Hindlimb muscle (tissue), 1 donor: ENCODE results near the gene SNRPD3. TPM values are rescaled to one million over a fixed set of nuclear protein-coding genes. Genes with fewer than 3 reads are reported as not detected.
"Not testable (repeated sequence)": the region's sequence is repeated elsewhere in the genome, so short reads cannot be mapped to it uniquely, and the experiment has no call there.

Experiments used
- DNase-seq: peaks from one replicate; pipeline ENCODE4 v3.0.0-alpha.2; 2013
- polyA plus RNA-seq: library from polyadenylated mRNA; unstranded; fragments of 120-200 nt; gene quantifications from one replicate; pipeline ENCODE4 v1.2.1, GENCODE V29; 2013; ENCODE audit not compliant: insufficient read length

SNRPD3 gene
- polyA plus RNA-seq, 1 donor: 110 TPM

GRCh38 chr22:24592851-24593558 is 37.2 kb downstream of the SNRPD3 start, which contains the start of gene LRRC75B:
Gene LRRC75B (minus strand): TSS chr22:24593073. CDS start chr22:24593039, 34 bp downstream.
- DNase-seq: peak; percentile 84

- DNase-seq: not testable (repeated sequence)
These were observed 37.7 kb downstream of the SNRPD3 start for GRCh38 chr22:24593559-24593835.

GRCh38 chr22:24593836-24594568 is 38.2 kb downstream of the SNRPD3 start:
- DNase-seq: no peak

DNA sequence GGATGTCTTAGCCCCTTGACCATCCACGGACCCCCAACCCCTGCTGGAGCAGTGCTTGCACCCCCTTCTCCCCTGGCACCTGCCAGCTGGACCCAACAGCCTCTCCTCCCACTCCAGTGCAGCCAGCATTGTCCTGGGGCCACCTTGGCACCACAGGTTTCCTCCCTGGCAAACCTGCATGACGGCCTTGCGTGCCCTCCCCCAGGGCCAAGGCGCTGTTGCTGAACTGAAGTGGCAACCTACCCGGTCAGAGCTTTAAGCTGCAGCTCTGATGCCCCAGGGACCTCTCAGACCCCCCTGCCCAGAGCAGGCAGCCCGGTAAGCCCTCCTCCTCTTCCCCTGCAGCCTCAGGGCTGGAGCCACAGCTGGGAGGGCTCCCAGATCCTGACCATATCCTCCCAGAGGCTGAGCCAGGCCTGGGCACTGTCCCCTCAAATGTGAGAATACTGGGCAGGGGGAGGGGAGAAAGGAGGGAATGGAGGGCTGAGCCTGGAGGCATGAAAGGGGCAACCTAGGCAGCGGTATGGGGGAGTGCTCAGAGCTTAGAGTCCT is 38.8 kb downstream of the SNRPD3 start:
- DNase-seq: no peak

DNA sequence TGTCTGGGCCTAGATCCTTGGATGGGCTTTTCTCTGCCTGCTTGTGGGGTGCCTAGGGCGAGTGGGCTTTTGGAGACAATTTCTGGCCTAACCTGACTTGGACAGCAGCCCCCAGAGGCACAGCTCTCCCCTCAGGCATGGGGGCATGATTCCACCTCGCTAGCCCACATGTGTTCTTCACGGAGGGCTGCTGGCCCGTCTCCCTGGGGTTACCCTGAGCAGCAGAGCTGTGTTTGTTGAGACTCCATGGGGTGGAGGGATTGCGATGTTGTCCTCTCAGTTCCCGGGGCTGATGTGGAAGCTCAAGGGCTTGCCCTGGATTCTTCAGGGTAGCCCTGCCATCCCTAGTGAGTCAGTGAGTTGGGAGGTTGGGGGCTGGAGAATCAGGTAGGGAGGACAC is 39.4 kb downstream of the SNRPD3 start:
- DNase-seq: no peak

DNA sequence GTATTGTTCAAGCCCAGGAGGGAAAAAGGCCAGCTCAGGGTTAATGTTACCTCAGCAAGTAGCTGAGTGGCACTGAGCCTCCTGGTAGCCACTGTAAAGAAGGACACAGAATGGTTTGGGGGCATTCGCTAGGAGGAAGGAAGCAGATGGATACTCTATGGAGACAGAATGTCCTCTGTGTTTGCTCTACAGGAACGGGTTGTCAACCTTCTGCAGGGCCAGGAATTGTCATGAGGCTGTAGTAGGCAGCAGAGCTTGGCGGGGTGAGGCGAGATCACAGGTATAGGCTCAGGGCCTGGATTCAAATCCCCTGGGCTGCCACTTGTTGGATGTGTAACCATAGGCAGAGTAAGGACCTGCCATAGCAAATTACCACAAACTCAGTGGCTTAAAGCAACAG is 40.1 kb downstream of the SNRPD3 start:
- no peak for DNase-seq

DNA sequence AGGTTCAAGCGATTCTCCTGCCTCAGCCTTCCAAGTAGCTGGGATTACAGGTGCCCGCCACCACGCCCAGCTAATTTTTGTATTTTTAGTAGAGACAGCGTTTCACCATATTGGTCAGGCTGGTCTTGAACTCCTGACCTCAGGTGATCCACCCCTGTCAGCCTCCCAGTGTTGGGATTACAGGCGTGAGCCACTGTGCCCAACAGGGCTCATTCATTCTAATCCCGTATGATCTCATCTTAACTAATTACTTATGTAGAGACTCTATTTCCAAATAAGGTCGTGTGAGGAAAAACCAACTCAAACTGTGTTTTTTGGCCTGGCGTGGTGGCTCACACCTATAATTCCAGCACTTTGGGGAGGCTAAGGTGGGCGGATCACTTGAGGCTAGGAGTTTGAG is 41.3 kb downstream of the SNRPD3 start:
- not testable (repeated sequence) for DNase-seq

DNA sequence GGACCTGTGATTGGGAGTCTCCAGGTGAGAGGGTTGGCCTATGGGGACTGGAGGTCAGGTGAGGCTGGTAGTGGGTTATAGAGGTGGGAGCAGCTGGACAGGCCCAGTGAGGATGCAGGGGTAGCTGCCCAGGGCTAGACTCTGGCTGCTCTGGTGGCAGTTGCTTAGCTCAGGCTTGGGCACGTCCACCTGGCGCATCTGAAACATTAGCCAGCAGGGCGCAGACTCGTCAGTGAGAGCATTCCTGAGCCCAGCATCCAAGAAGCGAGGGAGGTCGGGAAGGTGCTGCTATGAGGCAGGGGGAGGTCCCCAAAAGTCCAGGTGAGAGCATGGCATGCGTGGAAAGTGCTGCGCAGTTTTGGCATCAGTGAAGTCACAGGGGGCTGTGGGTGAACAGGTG is 43.7 kb downstream of the SNRPD3 start:
- no peak for DNase-seq

DNA sequence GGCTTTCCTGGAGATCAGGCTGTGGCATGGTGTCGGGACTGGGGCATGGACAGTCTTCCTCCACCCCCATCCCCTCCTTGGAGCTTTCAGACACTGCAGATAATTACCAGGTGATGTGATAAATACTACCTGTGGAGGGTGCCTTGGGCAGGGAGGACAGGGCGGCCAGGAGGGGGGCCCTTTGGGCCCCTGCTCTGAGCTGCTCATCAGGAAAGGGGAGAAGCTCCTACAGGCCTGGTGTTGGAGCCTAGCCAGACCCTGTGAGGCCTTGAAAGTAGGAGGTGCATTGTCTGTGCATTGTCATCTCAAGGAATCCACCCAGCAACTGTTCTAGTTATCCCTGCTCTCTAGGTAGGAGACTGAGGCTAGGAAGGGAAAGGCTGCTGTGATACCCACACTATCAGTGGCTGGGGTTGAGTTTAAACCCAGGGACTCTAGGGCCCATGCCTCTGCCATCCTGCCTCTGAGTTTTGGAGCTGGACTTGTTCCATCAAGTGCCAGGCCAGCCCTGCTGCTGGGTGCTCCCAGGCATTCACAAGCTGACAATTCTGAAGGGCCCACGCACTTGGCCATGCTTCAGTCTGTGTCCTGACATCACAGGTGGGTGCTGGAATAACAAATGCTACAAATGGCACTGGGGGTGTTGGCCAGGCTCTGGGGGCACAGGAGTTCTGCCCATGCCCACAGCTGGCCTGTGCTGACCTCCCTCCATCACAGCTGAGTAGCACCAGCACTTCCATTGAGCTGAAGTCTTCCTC is 44.3 kb downstream of the SNRPD3 start:
- DNase-seq: not testable (repeated sequence)

- no peak for DNase-seq
These were observed 45.7 kb downstream of the SNRPD3 start for GRCh38 chr22:24601217-24602104.

- not testable (repeated sequence) for DNase-seq
These were observed 46.4 kb downstream of the SNRPD3 start for GRCh38 chr22:24602105-24602749.

DNA sequence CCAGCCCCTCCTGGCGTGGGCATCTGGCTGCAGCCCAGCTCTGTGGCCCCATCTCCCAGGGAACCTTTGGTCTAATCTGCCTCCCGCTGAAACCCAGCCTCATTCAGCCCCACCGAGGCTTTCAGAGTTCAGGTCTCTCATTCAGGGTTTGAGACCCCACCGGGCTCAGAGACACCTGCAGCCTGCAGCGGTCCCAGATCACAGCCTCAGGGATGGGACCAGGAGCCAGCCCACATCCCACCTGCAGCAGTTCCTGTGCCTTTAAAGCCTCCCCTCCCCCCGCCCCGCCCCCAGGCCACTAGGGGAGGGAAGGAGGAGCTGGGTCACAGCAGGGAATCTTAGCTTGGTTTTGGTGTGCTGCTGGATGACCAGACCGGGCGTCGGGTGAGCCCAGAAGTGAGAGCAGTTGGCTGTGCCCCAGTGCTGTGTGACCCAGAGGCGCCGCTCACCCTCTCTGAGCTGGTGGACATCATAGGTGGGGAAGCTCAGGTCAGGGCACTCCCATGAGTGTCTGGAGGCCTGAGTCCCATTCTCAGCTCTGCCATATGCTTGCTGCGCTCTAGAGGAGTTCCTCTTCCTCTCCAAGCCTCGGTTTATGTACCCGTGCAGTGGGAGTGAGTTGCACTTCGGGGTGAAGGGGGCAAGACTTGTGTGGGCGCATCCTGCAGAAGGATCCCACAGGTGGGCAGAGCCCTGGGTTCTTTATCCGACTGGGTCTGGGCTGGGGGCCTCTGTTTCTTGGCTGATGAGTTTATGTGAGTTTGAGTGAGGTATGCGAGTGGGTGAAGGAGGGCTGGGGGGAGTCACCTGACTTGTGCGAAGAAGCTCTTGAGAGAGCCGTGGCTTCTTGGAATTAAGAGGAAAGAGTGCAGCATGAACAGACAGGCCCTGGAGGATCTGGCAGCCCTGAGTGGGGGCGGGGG is 47.3 kb downstream of the SNRPD3 start, which contains the start of gene GGT1:
Gene GGT1 (plus strand): TSS at position 347 of the 923 bp plus-strand sequence. CDS start 7,889 bp downstream, outside the sequence.
- DNase-seq: not testable (repeated sequence)

GRCh38 chr22:24603770-24604629 is 48.2 kb downstream of the SNRPD3 start:
- not testable (repeated sequence) for DNase-seq

GRCh38 chr22:24606340-24606739 is 50.5 kb downstream of the SNRPD3 start:
- DNase-seq: not testable (repeated sequence)

DNA sequence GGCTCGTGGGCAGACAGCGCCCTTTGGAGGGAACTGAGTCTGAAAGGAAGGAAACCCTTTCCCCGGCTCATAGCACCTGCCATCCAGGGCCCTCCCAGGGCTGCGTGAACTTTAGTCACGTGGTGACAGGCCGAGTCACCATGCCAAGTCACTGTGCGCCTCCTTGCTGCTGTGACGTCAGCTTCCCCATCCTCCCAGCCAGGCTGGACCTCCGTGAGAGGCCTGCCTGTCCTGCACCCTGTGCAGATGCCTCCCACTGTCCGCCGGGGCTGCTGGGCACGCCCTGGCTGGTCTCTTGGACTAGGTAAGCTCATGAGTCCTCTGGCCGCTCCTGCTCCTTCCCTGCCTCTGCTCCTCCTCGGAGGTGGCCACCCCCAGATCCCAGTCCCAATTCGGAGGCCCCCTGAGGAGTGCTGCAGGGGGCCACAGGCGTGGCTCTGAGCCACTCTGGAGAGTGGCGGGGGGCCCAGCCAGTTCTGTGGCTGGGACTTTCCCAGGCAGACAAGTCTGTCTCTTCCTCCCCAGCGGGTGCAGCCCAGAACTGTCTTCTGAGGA is 51.7 kb downstream of the SNRPD3 start:
- not testable (repeated sequence) for DNase-seq

DNA sequence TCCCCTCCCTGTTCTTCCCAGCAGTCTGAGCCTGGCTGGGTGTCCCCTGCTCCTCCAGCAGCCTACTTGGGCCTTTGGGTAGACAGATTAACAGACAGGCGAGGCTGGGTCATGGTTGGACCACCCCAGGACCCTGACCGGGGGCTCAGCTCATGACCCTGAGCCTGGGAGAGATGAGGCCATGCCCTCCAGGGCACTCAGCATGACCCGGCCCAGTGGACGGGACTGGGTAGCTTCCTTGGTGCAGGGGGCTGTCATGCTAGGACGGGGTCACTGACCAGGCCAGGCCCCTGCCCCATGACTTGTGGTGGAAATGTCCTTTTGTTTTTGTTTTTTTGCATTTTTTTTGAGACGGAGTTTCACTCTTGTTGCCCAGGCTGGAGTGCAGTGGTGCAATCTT is 52.5 kb downstream of the SNRPD3 start:
- DNase-seq: not testable (repeated sequence)

GRCh38 chr22:24609888-24610287 is 54.1 kb downstream of the SNRPD3 start:
- DNase-seq: not testable (repeated sequence)

GRCh38 chr22:24614794-24615193 is 59.0 kb downstream of the SNRPD3 start:
- DNase-seq: not testable (repeated sequence)

DNA sequence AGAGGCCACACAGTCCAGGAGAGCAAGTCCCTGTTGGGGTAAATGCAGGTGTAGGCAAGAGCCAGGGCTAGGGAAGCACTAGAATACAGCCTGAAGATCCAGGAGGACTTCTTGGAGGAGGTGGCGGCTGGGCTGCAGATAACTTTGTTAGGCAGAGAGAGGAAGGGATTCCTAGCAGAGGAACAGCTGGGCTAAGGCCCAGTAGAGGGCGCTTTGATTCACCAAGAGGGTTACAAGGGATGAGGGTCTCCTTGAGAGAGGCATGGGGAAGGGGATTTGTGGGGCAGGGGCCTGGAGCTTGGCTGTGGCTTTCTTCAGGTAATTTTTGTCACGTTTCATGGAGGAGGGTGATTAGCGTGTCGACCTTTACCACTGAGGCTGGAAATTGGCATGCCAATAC is 65.4 kb downstream of the SNRPD3 start:
- DNase-seq: not testable (repeated sequence)
